Liver (tissue), 9 donors: ENCODE measurements around the gene SEL1L2. TPM values are rescaled to one million over a fixed set of nuclear protein-coding genes. Genes with fewer than 3 reads are reported as not detected.

Source experiments
- DNase-seq: peaks from one replicate; pipeline ENCODE4 v3.0.0-alpha.2; 2017; ENCODE audit warnings: low spot score
- H3K27ac ChIP-seq, 2 donors: one replicate each; pipeline ENCODE4 v1.7.0; 2013; ENCODE audit warnings: inconsistent platforms in 2 of 2, low read length in 2 of 2, control low read depth in 1 of 2, low read depth in 1 of 2, mild to moderate bottlenecking in 1 of 2
- H3K27me3 ChIP-seq, 4 donors: one replicate each; pipeline versions ENCODE4 v1.6.1 to v1.7.0; 2013; ENCODE audit warnings: low read length in 3 of 4, inconsistent platforms in 1 of 4, mild to moderate bottlenecking in 1 of 4, moderate library complexity in 1 of 4; ENCODE audit not compliant: control insufficient read depth in 4 of 4, insufficient read depth in 4 of 4
- H3K36me3 ChIP-seq, 4 donors: one replicate each; pipeline versions ENCODE4 v1.6.1 to v1.7.0; 2013; ENCODE audit warnings: low read length in 3 of 4, mild to moderate bottlenecking in 3 of 4, low read depth in 1 of 4, moderate library complexity in 1 of 4; ENCODE audit not compliant: control insufficient read depth in 4 of 4, insufficient read depth in 3 of 4
- H3K4me1 ChIP-seq, 4 donors: one replicate each; pipeline versions ENCODE4 v1.6.1 to v1.7.0; 2013; ENCODE audit warnings: low read length in 3 of 4, mild to moderate bottlenecking in 3 of 4, moderate library complexity in 1 of 4; ENCODE audit not compliant: control insufficient read depth in 4 of 4, insufficient read depth in 4 of 4
- H3K4me3 ChIP-seq, 3 donors: one replicate each; pipeline versions ENCODE4 v1.6.1 to v1.7.0; 2013; ENCODE audit warnings: low read length in 3 of 3, control low read depth in 1 of 3, low read depth in 1 of 3, mild to moderate bottlenecking in 1 of 3
- H3K9ac ChIP-seq, 2 donors: one replicate each; pipeline ENCODE4 v1.7.0; 2013; ENCODE audit warnings: low read length in 2 of 2, mild to moderate bottlenecking in 2 of 2, moderate library complexity in 2 of 2, control low read depth in 1 of 2, low read depth in 1 of 2
- H3K9me3 ChIP-seq, 4 donors: one replicate each; pipeline versions ENCODE4 v1.6.1 to v1.7.0; 2013; ENCODE audit warnings: low read length in 3 of 4; ENCODE audit not compliant: control insufficient read depth in 4 of 4
- EGR1 ChIP-seq, 2 donors: IDR thresholded peaks; 2 replicates each; pipeline ENCODE4 v1.6.1; 2016 to 2018; ENCODE audit warnings: antibody characterized with exemption in 2 of 2, low read depth in 2 of 2
- FOXA1 ChIP-seq: IDR thresholded peaks from 2 replicates; pipeline ENCODE4 v1.6.1; 2016; ENCODE audit warnings: antibody characterized with exemption
- FOXA2 ChIP-seq: IDR thresholded peaks from 2 replicates; pipeline ENCODE4 v1.6.1; 2016; ENCODE audit warnings: antibody characterized with exemption
- GABPA ChIP-seq, 2 donors: IDR thresholded peaks in 1 of 2; conservative IDR thresholded peaks in 1 of 2; 2 replicates each; pipeline ENCODE4 v1.6.1; 2016; ENCODE audit warnings: antibody characterized with exemption in 2 of 2, mild to moderate bottlenecking in 1 of 2, moderate library complexity in 1 of 2
- HNF4A ChIP-seq, 2 donors: conservative IDR thresholded peaks; 2 replicates each; pipeline ENCODE4 v1.6.1; 2016; ENCODE audit warnings: antibody characterized with exemption in 2 of 2, mild to moderate bottlenecking in 2 of 2
- HNF4G ChIP-seq: IDR thresholded peaks from 2 replicates; pipeline ENCODE4 v1.6.1; 2016; ENCODE audit warnings: antibody characterized with exemption
- JUND ChIP-seq, 2 donors: IDR thresholded peaks; 2 replicates each; pipeline ENCODE4 v1.6.1; 2016; ENCODE audit warnings: antibody characterized with exemption in 2 of 2
- SP1 ChIP-seq: IDR thresholded peaks from 2 replicates; pipeline ENCODE4 v1.6.1; 2018; ENCODE audit warnings: antibody characterized with exemption, mild to moderate bottlenecking
- YY1 ChIP-seq: IDR thresholded peaks from 2 replicates; pipeline ENCODE4 v1.6.1; 2016; ENCODE audit warnings: antibody characterized with exemption, mild to moderate bottlenecking
- WGBS: extraction: QIAGEN DNeasy Blood & Tissue Kit; methylation state at CpG from one replicate; pipeline ENCODE4 v1.1.7; 2013; 5-methylcytosine and 5-hydroxymethylcytosine counted together
- polyA plus RNA-seq, 2 donors: library from polyadenylated mRNA; stranded (reverse) in 1 of 2; unstranded in 1 of 2; fragments of 200-250 nt in 1 of 2; fragments of >200 nt in 1 of 2; fragmentation: Nextera tagmentation in 1 of 2; extraction: Ambion mirVana in 1 of 2; gene quantifications; one replicate each; pipeline versions ENCODE4 v1.2.1 to v1.2.3, GENCODE V29; 2013 to 2015
- total RNA-seq, 2 donors: library from RNA; depleted of rRNA; stranded (reverse); fragments of >200 nt; gene quantifications; one replicate each; pipeline ENCODE4 v1.2.3, GENCODE V29; 2014
- TF ChIP-seq, protein P1 (sequence below): IDR thresholded peaks from 2 replicates; pipeline ENCODE4 v1.6.1; 2016; ENCODE audit warnings: antibody characterized with exemption
- TF ChIP-seq, protein P2 (sequence below): IDR thresholded peaks from 2 replicates; pipeline ENCODE4 v1.6.1; 2016; ENCODE audit warnings: antibody characterized with exemption, mild to moderate bottlenecking
- TF ChIP-seq, protein P3 (sequence below): fragments of 150-350 bp; IDR thresholded peaks from 2 replicates; pipeline ENCODE4 v1.5.1; 2017; ENCODE audit warnings: improper control_type of control experiment, low read depth, low read length; ENCODE audit not compliant: missing input control
- TF ChIP-seq, protein P4 (sequence below): IDR thresholded peaks from 2 replicates; pipeline ENCODE4 v1.6.1; 2016; ENCODE audit warnings: antibody characterized with exemption
- TF ChIP-seq, protein P5 (sequence below): IDR thresholded peaks from 2 replicates; pipeline ENCODE4 v1.6.1; 2016; ENCODE audit warnings: antibody characterized with exemption
- donor health status: healthy.
- donor health status: healthy.
- donor health status: healthy.
- donor health status: healthy.
- donor health status: healthy.

The SEL1L2 gene
- total and polyA plus RNA-seq, 4 donors: not detected

DNA sequence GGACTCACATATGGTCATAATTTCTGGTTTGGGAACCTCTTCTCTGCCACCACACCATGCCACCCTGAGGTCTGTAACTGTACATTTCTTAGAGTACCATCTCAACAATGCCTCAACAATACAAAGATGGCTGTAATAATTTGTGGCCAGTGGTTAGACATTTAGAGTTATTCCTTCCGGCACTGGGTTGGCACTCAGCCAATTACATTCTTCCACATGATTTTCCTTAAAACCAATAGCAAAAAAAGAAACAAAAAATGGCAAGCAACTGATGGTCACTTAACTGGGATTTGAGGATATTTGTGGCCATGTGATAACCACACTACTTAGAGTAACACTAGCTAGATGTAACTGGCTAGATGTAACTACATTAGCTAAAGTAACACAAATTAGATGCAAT, 79.9 kb downstream of the SEL1L2 start:
- Histone ChIP-seq H3K9me3 (no peaks in the 10 kb centered on the region), H3K4me3 (no peak overlapping the region), H3K9ac (no peak overlapping the region), H3K4me1 (peaks cover 0 to 6% (median 0%) of the 10 kb centered on the region in 4 donors), H3K27ac (no peak overlapping the region), H3K36me3 (no peaks in the 10 kb centered on the region), H3K27me3 (no peaks in the 10 kb centered on the region)
- TF ChIP-seq FOXA2: no peak
- TF ChIP-seq, protein P1, sequence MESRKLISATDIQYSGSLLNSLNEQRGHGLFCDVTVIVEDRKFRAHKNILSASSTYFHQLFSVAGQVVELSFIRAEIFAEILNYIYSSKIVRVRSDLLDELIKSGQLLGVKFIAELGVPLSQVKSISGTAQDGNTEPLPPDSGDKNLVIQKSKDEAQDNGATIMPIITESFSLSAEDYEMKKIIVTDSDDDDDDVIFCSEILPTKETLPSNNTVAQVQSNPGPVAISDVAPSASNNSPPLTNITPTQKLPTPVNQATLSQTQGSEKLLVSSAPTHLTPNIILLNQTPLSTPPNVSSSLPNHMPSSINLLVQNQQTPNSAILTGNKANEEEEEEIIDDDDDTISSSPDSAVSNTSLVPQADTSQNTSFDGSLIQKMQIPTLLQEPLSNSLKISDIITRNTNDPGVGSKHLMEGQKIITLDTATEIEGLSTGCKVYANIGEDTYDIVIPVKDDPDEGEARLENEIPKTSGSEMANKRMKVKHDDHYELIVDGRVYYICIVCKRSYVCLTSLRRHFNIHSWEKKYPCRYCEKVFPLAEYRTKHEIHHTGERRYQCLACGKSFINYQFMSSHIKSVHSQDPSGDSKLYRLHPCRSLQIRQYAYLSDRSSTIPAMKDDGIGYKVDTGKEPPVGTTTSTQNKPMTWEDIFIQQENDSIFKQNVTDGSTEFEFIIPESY: no peak
- TF ChIP-seq GABPA (IDR thresholded peaks at IDR 0.05 in 1 of 2, conservative IDR thresholded peaks at IDR 0.05 in 1 of 2): no peak
- TF ChIP-seq JUND (IDR thresholded peaks at IDR 0.05): no peak
- no peak for TF ChIP-seq FOXA1
- TF ChIP-seq, protein P2, sequence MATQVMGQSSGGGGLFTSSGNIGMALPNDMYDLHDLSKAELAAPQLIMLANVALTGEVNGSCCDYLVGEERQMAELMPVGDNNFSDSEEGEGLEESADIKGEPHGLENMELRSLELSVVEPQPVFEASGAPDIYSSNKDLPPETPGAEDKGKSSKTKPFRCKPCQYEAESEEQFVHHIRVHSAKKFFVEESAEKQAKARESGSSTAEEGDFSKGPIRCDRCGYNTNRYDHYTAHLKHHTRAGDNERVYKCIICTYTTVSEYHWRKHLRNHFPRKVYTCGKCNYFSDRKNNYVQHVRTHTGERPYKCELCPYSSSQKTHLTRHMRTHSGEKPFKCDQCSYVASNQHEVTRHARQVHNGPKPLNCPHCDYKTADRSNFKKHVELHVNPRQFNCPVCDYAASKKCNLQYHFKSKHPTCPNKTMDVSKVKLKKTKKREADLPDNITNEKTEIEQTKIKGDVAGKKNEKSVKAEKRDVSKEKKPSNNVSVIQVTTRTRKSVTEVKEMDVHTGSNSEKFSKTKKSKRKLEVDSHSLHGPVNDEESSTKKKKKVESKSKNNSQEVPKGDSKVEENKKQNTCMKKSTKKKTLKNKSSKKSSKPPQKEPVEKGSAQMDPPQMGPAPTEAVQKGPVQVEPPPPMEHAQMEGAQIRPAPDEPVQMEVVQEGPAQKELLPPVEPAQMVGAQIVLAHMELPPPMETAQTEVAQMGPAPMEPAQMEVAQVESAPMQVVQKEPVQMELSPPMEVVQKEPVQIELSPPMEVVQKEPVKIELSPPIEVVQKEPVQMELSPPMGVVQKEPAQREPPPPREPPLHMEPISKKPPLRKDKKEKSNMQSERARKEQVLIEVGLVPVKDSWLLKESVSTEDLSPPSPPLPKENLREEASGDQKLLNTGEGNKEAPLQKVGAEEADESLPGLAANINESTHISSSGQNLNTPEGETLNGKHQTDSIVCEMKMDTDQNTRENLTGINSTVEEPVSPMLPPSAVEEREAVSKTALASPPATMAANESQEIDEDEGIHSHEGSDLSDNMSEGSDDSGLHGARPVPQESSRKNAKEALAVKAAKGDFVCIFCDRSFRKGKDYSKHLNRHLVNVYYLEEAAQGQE: no peak
- no peak for TF ChIP-seq HNF4G
- TF ChIP-seq, protein P3, sequence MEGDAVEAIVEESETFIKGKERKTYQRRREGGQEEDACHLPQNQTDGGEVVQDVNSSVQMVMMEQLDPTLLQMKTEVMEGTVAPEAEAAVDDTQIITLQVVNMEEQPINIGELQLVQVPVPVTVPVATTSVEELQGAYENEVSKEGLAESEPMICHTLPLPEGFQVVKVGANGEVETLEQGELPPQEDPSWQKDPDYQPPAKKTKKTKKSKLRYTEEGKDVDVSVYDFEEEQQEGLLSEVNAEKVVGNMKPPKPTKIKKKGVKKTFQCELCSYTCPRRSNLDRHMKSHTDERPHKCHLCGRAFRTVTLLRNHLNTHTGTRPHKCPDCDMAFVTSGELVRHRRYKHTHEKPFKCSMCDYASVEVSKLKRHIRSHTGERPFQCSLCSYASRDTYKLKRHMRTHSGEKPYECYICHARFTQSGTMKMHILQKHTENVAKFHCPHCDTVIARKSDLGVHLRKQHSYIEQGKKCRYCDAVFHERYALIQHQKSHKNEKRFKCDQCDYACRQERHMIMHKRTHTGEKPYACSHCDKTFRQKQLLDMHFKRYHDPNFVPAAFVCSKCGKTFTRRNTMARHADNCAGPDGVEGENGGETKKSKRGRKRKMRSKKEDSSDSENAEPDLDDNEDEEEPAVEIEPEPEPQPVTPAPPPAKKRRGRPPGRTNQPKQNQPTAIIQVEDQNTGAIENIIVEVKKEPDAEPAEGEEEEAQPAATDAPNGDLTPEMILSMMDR: no peak
- TF ChIP-seq HNF4A (conservative IDR thresholded peaks at IDR 0.05): no peak
- TF ChIP-seq EGR1 (IDR thresholded peaks at IDR 0.05; ENCODE audit: low read depth in 2 of 2): no peak
- no peak for DNase-seq
- 90% methylated on average over 1 of the region's 1 CpG for WGBS

DNA sequence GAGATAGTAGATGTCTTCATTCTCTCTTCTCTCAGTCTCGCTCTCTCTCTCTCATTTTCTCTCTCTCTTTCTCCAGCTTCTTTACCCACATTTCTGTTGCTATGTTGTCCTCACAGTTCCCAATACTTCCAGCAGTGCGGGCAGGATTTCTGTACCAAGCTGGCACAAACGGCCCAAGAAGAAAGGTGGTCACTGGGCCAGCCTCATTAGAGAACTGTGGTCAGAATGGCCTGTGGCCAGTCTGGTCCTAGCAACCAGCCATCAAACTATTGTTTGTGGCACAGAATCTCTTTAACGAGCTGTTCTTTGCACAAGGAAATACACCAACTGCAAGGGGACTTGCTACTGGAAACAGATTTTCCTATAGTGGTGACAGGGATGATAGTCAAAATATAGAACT, 81.3 kb downstream of the SEL1L2 start:
- Histone ChIP-seq H3K36me3 (no peaks in the 10 kb centered on the region), H3K27me3 (no peaks in the 10 kb centered on the region), H3K9me3 (no peaks in the 10 kb centered on the region), H3K9ac (no peak overlapping the region), H3K4me3 (no peak overlapping the region), H3K27ac (no peak overlapping the region), H3K4me1 (no peaks in the 10 kb centered on the region)
- no peak for DNase-seq
- 83% methylated on average over 4 of the region's 4 CpGs for WGBS
- TF ChIP-seq, protein P4, sequence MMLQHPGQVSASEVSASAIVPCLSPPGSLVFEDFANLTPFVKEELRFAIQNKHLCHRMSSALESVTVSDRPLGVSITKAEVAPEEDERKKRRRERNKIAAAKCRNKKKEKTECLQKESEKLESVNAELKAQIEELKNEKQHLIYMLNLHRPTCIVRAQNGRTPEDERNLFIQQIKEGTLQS: no peak
- TF ChIP-seq, protein P1: no peak
- TF ChIP-seq FOXA1 (no peak), SP1 (no peak), JUND (IDR thresholded peaks at IDR 0.05) (no peak), EGR1 (IDR thresholded peaks at IDR 0.05; ENCODE audit: low read depth in 2 of 2) (no peak), YY1 (no peak)
- TF ChIP-seq, protein P2: no peak
- TF ChIP-seq, protein P3: no peak
- TF ChIP-seq, protein P5, sequence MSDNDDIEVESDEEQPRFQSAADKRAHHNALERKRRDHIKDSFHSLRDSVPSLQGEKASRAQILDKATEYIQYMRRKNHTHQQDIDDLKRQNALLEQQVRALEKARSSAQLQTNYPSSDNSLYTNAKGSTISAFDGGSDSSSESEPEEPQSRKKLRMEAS: no peak
